NCI-H1694 (cell line): ENCODE results near the gene CLEC4G.

ENCODE experiments used
- DNase-seq: peaks from one replicate; lab custom pipeline; 2025; lab: John Stamatoyannopoulos, UW

CLEC4G gene

DNA sequence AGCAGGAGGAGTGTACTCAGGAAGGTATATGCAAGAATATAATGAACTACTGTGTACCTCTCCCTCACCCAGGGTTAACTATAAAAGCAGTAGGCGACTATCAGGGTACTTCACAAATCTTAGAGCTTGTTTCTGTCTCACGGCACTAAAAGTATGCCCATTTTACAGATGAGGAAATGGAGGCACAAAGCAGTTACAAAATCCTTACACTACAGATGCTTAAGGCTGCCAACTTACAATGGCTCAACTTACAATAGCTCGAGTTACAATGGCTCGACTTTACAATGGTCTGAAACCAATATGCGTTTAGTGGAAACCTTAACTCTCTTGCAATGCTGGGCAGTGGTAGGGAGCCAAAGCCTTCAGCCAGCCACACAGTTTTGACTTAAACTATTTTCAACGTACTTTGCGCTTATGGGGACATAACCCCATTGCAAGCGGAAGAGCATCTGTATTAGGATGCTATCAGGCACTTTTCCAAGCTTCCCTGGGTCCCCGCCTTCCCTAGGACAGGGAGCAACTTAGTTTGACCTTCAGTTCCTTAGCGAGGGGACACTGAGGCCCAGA lies 34.1 kb downstream of the CLEC4G start:
- no peak for DNase-seq

DNA sequence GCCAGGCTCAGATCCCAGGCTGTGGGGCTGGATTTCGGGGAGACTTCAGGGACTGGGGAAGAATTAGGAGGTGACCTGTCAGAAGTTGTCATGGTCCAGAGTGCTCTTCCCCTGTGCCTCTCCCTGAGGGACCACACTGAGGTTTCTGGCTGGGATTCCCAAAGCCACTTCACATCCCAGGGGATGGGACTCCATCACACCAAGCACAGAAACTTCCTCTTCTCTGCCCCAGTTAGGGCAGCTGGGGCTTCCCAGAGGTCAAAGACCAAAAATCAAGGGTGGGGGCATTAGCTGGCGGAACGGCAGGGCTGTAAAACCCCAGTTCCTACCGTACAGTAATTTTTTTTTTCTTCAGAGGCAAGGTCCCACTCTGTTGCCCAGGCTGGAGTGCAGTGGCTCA lies 37.4 kb downstream of the CLEC4G start:
- DNase-seq: no peak

DNA sequence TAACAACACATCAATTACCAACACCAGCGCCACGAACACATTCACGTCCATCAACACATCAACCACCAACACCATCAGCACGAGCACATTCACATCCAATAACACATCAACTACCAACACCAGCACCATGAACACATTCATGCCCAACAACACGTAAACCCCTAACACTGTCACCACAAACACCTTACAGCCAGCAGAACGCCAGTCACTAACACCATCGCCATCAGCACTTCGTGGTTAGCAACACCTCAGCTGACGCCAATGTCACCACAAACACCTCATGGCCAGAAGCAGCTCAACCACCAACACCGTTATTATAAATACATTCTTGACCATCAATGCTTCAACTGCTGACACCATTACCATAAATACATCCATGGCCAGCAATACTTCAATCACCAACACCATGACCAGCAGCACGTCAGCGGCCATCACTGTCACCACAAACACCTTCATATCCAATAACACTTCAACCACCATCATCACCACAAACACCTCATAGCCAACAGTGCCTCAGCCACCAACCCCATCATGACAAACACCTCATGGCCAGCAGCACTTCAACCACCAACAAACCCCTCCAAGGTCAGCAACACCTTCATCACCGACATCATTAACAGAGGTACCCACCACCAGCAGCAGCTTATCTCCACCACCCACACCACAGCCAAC lies 39.4 kb downstream of the CLEC4G start:
- no peak for DNase-seq

DNA sequence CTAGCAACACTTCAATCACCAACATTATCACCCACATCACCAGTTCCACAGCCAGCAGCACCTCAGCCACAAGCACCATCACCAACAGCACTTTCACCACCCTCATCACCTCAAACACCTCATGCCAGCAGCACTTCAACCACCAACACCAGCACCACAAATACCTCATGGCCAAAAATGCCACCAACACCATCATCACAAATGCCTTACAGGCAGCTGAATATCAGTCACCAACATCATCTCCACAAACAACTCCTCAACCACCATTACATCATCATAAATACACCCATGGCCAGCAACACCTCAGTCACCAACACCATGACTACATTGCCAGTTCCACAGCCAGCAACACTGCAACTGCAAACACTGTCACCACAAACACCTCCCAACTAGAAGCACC lies 40.4 kb downstream of the CLEC4G start:
- DNase-seq: no peak

DNA sequence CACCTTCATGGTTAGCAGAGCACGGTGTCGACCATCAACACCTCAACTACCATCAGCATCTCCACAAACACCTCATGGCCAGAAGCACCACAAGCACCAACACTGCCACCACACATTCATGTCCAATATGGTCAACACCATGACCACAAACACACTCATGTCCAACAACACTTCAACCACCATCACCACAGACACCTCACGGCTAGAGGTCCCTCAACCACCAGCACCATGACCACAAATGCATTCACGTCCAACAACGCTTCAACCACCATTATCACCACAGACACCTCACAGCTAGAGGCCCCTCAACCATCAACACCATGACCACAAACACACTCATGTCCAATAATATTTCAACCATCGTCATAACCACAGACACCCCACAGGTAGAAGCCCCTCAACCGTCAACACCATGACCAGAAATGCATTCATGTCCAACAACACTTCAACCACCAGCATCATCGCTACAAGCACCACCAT lies 41.1 kb downstream of the CLEC4G start:
- no peak for DNase-seq

DNA sequence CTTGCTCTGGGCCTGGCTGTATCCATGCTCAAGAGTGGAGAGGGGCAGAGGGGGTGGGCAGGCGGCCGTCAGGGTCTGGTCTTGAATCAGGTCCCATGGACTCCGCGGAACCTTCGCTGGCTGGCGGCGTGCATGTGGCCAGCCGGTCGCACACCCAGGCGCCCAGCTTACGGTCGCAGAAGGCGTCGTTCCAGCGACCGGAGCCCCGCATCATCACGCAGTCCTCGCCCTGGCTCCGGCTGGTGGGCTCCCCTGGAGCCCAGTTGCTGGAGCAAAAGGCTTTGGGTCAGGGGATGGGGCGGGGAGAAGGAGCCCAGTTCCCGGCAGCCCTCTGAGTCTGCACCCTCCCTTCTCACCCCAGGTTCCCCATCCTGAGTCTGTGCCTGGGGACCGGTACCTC lies 42.7 kb downstream of the CLEC4G start:
- DNase-seq: no peak

DNA sequence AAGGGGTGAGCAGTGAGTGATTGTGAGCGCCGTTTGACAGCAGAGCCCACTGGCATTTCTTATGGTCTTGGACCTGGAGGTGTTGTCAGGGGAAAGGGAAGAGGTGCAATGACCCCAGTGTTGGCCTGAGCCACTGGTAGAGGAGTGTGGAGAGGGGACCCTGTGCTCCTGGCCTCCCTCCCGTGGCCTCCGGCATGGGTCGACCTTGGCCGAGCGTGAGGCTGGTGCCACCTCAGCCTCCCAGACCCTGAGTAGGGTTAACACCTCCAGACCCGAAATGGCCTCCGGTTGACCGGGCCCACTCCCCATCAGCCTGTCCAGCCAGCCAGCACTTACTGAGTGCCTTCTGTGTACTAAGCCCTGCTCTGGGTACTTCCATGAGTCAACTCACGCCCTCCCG lies 44.7 kb downstream of the CLEC4G start:
- no peak for DNase-seq

DNA sequence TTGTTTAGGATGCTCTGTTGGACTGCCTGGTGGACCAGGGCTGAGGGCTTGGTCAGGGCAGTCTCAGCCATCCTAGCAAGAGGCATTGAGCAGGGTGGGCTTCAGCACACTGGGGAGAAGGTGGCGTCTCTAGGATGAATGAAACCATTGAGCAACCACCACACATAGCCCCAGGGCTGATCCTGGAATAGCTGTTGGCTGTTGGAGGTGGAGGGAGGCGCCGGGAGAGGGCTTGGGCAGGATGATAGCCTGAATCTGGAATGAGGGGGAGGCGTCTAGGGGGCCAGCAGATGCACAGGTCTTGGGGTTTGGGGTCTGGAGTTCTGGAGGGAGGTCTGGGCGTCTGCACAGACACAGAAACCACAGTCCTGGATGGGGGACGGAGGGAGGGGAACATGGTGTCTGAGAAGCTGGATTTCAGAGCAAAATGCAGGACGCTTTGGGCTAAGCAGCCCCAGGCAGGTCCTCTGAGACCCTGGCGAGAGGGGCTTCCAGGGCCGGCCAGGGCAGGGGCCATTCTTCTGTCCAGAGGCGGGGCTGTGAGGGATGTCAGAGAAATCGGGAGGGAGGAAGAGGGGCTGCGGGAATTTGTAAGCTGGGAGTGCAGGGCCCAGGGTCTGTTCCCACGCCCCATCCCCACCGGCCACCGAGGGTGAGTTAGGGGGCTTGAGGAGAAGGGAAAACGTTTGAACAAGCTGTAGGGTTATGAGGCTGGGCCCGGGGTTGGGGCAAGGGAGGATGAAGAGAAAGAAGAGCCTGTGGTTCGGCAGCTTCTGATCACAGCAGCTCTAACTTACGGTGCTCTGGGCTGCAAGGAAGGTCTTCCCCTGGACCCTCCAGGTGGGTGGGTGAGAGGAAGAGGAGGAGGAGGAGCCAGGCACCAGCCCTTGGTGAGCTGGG lies 46.1 kb downstream of the CLEC4G start:
- DNase-seq: no peak

DNA sequence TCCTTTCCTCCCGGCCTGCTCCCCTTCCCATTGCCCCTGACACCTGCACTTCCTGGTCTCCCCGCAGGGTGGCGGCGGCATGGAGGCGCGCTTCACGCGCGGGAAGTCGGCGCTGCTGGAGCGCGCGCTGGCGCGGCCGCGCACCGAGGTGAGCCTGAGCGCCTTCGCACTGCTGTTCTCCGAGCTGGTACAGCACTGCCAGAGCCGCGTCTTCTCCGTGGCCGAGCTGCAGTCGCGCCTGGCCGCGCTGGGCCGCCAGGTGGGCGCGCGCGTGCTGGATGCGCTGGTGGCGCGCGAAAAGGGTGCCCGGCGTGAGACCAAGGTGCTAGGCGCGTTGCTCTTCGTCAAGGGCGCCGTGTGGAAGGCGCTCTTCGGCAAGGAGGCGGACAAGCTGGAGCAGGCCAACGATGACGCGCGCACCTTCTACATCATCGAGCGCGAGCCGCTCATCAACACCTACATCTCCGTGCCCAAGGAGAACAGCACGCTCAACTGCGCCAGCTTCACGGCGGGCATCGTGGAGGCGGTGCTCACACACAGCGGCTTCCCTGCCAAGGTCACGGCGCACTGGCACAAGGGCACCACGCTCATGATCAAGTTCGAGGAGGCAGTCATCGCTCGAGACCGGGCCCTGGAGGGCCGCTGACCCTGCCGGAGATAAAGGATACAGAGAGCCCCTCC lies 49.6 kb downstream of the CLEC4G start:
- DNase-seq: no peak

DNA sequence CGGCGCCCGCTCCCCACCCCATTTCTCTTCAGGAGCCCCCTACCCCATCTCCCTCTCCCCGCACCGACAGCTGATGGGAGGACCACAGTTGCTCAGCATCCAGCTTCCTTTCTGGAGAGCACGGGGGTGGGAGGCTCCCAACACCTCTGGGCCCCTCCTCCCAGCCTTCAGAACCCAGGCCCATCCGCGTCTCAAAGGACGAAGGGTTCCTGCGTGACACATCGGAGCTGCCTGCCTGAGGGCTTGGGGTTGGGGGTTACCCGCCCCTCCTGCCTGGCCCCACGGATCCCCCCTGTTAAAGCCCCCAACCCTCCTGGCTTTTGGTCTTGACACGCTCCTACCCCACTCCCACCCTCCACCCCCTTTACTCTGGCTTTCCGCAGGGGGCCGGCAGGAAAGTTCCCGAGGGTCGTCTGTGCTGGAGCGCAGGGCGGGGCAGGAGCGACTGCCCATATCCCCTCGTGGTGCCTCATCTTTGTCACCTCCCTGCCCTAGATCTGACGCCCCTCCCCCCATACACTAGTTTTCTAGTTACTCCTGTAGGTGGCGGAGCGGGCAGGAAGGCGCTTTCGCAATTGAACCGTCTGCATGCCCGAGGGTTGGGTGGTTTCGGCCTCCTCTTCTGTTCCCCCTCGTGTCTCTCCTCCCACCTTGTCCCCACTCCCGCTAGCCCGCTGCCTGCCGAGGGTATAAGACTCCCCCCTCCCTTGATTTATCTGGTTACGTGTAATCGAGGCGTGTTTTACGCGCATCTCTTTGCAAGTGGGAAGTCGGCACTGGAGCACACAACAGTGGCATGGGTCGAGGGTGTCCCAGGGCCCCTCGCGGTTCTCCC lies 50.4 kb downstream of the CLEC4G start:
- no peak for DNase-seq

DNA sequence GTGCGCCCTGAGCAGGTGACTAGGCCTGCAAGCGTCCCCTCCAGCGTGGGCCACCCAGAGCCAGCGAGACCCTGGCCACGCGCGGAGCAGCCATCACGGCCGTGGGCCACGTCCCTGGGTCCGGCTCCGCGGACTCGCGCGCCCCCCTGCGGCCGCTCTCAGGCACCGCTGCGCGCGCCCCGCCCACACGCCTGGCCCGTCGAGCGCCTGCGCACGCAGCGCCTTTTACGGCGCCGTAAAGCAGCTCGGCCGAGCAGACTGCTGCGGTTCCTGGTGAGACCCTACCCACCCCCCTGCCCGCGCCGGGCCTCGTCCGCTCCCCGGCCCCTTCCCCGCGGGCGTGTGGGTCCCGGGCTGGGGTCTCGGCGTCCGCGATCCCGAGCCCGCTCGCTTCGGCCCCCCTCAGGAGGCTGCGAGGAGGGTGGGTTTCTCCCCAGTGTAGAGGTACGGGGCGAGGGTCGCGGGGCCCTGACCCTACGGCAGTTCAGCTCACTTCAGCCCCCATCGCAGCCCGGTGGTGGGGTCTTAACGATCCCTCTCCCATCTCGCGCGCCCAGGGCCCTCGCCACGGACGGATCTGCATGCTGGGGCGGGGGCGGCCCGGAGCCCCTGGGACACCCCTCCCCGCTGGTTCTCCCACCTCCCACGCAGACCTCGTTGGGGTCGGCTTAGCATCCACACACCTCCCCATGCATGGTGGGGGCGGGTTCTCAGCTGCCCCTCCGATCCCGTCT lies 51.1 kb downstream of the CLEC4G start, which contains the start of gene TRAPPC5:
TRAPPC5 (plus strand) TSS at position 228 of the 734 bp plus-strand sequence. CDS start 1,421 bp downstream, outside the sequence.
- peak; percentile 43 for DNase-seq

DNA sequence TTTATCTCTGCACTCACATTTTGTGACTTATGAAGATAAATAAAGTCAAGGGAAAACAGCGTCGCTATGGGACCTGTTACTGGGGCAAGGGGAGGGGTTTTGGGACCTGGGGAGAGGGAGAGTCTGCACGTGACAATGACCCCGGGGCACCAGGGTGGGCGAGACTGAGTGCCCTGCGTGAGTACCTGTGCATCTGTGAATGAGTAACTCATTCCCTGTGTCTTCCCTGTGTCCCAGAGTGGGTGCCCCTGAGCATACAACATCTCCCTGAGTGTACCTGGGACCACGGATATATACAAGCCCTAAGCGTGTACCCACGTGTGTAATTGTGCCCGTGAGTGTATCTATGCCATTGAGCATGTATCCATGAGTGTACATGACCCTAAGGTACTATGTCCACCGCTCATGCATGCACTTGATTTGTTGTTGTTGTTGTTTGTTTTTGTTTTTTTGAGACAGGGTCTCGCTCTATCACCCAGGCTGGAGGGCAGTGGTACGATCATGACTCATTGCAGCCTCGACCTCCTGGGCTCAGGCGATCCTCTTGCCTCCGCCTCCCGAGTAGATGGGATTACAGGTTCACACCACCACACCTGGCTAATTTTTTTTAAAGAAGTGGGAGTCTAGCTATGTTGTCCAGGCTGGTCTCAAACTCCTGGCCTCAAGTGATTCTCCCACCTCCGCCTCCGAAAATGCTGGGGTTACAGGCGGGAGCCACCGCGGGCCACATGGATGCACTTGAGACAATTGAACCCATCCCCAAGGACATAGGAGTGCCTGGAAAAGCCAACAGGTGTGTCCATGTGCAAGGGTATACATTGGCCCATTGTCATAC lies 51.9 kb downstream of the CLEC4G start:
- DNase-seq: no peak

DNA sequence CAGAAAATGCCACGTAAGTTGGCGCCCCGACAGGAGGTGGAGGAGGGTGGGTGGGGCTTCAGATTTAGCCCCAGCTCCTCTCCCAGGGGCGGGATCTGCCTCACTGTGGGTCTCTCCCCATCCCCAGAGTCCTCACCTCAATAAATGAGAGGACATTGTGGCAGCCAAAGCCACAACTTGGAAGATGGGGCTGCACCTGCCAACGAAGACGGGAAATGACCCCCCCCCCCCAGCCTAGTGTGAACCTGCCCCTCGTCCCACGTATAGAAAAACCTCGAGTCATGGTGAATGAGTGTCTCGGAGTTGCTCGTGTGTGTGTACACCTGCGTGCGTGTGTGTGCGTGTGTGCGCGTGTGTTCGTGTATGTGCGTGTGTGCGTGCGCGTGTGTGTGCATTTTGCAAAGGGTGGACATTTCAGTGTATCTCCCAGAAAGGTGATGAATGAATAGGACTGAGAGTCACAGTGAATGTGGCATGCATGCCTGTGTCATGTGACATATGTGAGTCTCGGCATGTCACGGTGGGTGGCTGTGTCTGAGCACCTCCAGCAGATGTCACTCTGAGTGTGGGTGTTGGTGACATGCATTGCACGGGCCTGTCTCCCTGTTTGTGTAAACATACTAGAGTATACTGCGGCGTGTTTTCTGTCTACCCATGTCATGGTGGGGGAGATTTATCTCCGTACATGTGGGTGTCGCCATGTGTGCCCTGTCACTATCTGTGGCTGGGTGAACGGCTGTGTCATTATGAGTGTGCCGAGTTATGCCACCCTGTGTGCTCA lies 52.7 kb downstream of the CLEC4G start:
- DNase-seq: peak; percentile 12
